ENCODE results near the gene ZNF407. TPM values are rescaled to one million over a fixed set of nuclear protein-coding genes. Genes with fewer than 3 reads are reported as not detected.
A peak's percentile ranks its signal among the peaks of the same experiment; 100 is the strongest.

ZNF407 gene
- total and polyA plus RNA-seq, 2 experiments from 2014 or later = 2.1 to 10.4 TPM

GRCh38 chr18:75057169-75057960 is 459.7 kb downstream of the ZNF407 start:
- H3K4me3 Mint-ChIP-seq = no peak overlapping the region
- Histone ChIP-seq H2AFZ (no peak overlapping the region), H3K27me3 (ENCODE audit: insufficient read depth) (no peaks in the 10 kb centered on the region), H3K4me2 (no peak overlapping the region), H3F3A (replicated peaks; ENCODE audit: low read depth) (no peaks in the 10 kb centered on the region), H3K4me1 (ENCODE audit: insufficient read depth) (no peaks in the 10 kb centered on the region), H3K4me3 (no peak overlapping the region), H3K9me2 (ENCODE audit: insufficient read depth) (no peaks in the 10 kb centered on the region), H3K79me2 (replicated peaks; ENCODE audit: insufficient read depth) (no peaks in the 10 kb centered on the region), H4K20me1 (replicated peaks; ENCODE audit: insufficient read depth) (no peaks in the 10 kb centered on the region), H3K36me3 (ENCODE audit: insufficient read depth) (no peaks in the 10 kb centered on the region), H3K27ac (ENCODE audit: low read depth) (no peak overlapping the region)
- peaks cover 4% of the 10 kb centered on the region for H3K27me3 Mint-ChIP-seq (ENCODE audit: insufficient read depth, low read depth, poor library complexity)
- ATAC-seq = no peak
- peaks cover 7% of the 10 kb centered on the region for H3K4me1 Mint-ChIP-seq
- no peaks in the 10 kb centered on the region; the same call in 2 of the 3 replicates for H3K36me3 Mint-ChIP-seq (ENCODE audit: low read depth)
- no peak for TF ChIP-seq REST (IDR thresholded peaks at IDR 0.05; ENCODE audit: unreplicated experiment)
- no peak for TF ChIP-seq JUNB (IDR thresholded peaks at IDR 0.05; ENCODE audit: unreplicated experiment)
- no peak overlapping the region for H3K27ac Mint-ChIP-seq
- no peaks in the 10 kb centered on the region for H3K9me3 Mint-ChIP-seq
- DNase-seq (ENCODE audit: low spot score) = no peak

GRCh38 chr18:75060185-75060584 is 462.5 kb downstream of the ZNF407 start:
- Mint-ChIP-seq H3K4me1 (peaks cover 7% of the 10 kb centered on the region), H3K27ac (no peak overlapping the region), H3K4me3 (no peak overlapping the region), H3K27me3 (ENCODE audit: insufficient read depth, low read depth, poor library complexity) (peaks cover 9% of the 10 kb centered on the region), H3K9me3 (no peaks in the 10 kb centered on the region), H3K36me3 (ENCODE audit: low read depth) (no peaks in the 10 kb centered on the region; the same call in 2 of the 3 replicates)
- Histone ChIP-seq H3K79me2 (replicated peaks; ENCODE audit: insufficient read depth) (no peaks in the 10 kb centered on the region), H4K20me1 (replicated peaks; ENCODE audit: insufficient read depth) (no peaks in the 10 kb centered on the region), H3K4me1 (ENCODE audit: insufficient read depth) (no peaks in the 10 kb centered on the region), H3K9me2 (ENCODE audit: insufficient read depth) (no peaks in the 10 kb centered on the region), H3K27ac (ENCODE audit: low read depth) (no peak overlapping the region), H2AFZ (no peak overlapping the region), H3K36me3 (ENCODE audit: insufficient read depth) (no peaks in the 10 kb centered on the region), H3K27me3 (ENCODE audit: insufficient read depth) (no peaks in the 10 kb centered on the region), H3F3A (replicated peaks; ENCODE audit: low read depth) (no peaks in the 10 kb centered on the region), H3K4me3 (no peak overlapping the region), H3K4me2 (no peak overlapping the region)
- peak; percentile 59 for ATAC-seq
- TF ChIP-seq EZH2phosphoT487 (IDR thresholded peaks at IDR 0.05; ENCODE audit: unreplicated experiment) = no peak
- no peak for TF ChIP-seq NANOG (IDR thresholded peaks at IDR 0.05; ENCODE audit: borderline replicate concordance)
- TF ChIP-seq ZNF462 (CRISPR knock-in tag; IDR thresholded peaks at IDR 0.05) = no peak
- no peak for TF ChIP-seq CREB1 (CRISPR knock-in tag; IDR thresholded peaks at IDR 0.05; ENCODE audit: low read depth)
- no peak for TF ChIP-seq ZNF114 (CRISPR knock-in tag; IDR thresholded peaks at IDR 0.05)
- TF ChIP-seq JUNB (IDR thresholded peaks at IDR 0.05; ENCODE audit: unreplicated experiment) = no peak
- no peak for TF ChIP-seq ETS1 (IDR thresholded peaks at IDR 0.05)
- TF ChIP-seq EZH2 (IDR thresholded peaks at IDR 0.05; ENCODE audit: low read depth, unreplicated experiment) = no peak
- TF ChIP-seq STAT1 (IDR thresholded peaks at IDR 0.05; ENCODE audit: unreplicated experiment) = no peak
- no peak for TF ChIP-seq POLR2AphosphoS5 (IDR thresholded peaks at IDR 0.05; ENCODE audit: low read depth)
- no peak for DNase-seq (ENCODE audit: low spot score)
